GM12873 (cell line): ENCODE results near the gene GPR149.
A peak's percentile ranks its signal among the peaks of the same experiment; 100 is the strongest.

Experiments used
- TF ChIP-seq, protein P1 (sequence below): IDR thresholded peaks from 2 replicates; pipeline ENCODE4 v1.5.1; 2012; ENCODE audit warnings: low read depth, mild to moderate bottlenecking, moderate library complexity, low read length, control low read depth; ENCODE audit not compliant: insufficient read depth; ENCODE audit errors: missing control alignments

GPR149 gene

DNA sequence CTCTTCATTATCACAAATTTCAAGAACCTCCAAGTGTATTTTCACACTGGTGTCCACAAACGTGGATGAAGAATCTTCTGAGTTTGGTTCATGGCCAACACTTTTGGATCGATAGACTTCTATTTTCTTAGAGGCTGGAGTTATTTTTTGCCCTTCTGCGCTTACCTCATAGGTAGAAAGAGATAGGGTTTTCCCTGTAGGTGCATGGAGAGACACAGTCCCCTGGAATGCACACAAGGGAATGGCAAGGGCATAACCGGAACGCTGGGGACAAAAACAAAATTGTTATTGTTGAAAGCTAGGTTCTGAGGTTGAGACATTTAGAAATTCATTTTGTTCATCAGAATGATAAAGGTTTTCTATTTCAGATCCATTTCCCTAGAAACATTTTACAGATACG, 92.0 kb downstream of the GPR149 start:
- TF ChIP-seq, protein P1, sequence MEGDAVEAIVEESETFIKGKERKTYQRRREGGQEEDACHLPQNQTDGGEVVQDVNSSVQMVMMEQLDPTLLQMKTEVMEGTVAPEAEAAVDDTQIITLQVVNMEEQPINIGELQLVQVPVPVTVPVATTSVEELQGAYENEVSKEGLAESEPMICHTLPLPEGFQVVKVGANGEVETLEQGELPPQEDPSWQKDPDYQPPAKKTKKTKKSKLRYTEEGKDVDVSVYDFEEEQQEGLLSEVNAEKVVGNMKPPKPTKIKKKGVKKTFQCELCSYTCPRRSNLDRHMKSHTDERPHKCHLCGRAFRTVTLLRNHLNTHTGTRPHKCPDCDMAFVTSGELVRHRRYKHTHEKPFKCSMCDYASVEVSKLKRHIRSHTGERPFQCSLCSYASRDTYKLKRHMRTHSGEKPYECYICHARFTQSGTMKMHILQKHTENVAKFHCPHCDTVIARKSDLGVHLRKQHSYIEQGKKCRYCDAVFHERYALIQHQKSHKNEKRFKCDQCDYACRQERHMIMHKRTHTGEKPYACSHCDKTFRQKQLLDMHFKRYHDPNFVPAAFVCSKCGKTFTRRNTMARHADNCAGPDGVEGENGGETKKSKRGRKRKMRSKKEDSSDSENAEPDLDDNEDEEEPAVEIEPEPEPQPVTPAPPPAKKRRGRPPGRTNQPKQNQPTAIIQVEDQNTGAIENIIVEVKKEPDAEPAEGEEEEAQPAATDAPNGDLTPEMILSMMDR: no peak

DNA sequence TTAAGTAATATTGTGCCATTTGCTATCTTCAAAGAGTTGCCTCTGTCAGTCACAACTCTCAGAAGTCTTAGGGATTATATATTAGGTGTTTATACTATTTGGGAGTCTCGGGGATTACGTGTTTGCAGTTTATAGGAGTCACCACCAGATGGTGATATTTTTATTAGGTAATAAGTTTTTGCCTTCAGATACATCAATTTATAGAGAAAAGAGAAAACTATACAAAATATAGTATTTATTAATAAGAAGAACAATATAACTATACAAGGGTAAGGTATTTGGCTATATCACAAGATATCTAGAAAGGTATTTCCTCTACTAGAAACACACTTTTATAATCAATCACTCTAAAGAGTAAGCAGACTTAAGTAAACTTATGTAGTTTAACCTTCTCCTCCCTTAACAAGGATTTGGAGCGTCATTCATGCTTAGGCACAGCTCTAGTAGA, 95.0 kb downstream of the GPR149 start:
- TF ChIP-seq, protein P1: peak; percentile 33

DNA sequence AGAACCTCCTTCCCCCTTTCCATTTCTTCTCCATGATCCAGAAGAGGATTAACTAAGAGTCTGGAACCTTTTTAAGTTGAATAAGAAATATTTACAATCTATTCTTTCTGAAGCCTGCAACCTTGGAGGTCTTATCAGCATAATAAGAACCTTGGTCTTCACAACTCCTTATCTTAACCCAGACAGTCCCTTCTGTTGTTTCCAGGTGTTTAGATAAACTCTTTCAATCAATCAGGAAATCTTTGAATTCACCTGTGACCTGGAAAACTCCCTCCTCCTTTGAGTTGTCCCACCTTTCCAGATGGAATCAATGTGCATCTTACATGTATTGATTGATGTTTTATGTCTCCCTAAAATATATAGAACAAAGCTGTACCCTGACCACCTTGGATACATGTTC, 102.1 kb downstream of the GPR149 start:
- TF ChIP-seq, protein P1: no peak

DNA sequence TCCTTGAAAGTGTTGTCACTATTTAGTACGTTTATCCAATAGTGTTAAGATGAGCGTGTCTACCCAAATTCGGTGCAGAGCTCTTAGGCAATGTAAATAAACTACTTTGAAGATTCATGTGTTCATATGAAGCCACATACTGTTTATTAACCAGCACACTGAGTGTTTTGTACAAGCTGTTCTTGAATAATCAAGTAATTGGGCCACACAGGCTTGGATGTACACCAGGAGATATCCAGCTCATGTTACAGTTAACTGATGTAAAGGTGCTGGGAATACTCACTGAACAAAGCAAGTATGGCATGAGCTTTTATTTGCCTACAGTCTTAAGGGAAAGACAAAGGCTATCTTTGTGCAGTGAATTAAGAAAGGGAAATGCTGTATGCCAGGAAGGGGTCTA, 105.1 kb downstream of the GPR149 start:
- TF ChIP-seq, protein P1: no peak

DNA sequence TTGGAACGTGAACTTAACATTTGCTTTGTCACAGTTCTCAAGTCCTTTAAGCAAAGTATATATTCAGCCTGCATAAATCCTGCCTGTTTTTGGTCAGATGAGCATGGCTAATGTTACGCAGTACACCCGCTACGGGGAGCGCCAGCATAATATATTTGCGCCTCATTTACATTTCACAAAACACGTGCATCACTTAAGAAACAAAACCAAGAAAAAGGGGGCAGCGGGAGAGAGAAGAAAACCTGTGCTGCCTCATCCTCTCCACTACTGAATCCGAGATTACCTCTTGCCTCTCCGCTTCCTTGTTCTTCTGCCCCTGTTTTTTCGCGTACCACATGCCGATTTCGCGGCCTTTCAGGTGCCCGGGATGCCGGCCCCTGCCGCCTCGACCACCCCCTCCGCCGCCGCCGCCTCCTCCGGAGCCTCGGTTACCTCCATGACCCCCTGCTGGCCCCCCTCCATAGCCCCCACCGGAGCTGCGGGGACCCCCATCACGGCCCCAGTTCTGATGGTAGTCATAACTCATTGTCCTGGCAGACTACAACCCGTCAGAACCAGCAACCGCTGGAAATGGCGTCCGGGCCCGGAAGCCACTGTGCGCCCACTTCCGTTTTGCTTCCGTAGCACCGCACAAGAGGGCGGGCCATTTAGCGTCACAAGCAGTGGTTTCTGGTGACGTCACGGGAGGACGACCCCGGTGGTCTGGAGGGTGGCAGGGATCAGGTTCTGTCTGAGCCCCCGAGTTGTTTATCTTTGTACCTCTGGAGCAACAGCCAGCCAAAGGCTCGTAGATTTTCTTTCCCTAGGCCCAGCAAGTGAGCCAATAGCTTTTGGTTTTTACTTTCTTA, 105.9 kb downstream of the GPR149 start, which contains the start of gene DHX36:
Gene DHX36, minus strand, starts transcription at position 597 of the 848 bp plus-strand sequence. Its CDS starts 71 bp downstream, at position 526.
- TF ChIP-seq, protein P1: no peak

DNA sequence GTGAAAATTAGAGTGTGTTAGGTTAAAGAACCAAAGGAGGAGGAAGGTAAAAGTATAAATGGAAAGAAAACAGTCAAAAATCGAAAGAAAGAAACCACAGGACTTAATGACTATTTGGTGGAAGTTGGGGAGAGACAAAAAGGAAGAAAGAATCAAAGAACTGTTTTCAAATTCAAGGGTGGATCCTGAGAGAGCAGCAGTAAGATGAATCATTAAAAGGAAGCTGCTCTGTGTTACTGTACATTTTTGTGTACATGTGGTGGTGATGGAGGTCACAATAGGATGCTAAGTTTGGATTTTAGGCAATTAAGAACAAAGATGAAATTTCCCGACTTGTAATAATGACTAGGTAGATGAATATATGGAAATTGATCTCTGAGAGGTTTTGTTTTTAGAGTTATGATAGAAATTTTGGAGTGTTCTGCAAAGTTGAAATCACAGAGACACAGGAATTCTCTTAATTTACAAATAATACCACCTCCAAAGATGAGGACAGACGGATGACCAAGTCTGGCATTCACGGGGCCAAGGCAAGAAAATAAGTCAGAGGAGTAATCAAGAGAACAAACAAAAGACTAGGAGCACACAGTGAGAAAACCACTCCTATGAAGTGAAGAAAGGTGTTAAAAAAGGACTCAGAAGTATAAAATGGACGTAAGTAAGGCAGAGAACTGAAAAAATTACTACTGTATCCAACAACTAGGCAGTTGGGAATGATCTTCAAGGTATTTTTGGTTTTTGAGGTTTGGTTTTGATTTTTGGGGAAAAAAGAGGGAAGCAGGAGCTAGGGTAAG, 112.8 kb downstream of the GPR149 start:
- TF ChIP-seq, protein P1: no peak

DNA sequence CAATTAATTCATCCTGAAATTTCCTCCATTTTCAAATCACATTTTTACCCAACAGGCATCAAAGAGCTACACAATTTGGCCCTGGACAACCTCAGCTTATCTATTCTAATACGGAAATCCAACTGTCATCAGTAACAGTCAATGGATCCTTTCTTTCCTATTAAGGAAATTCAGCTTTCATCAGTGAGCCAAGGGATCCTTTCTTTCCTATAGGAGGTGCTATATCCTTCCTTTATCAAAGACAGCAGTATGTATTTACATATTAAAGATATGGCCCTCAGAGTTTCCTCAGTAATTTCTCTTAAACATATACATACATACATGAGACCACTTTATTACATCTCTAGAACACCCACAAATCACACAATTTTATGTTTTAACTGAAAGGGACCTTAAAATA, 115.8 kb downstream of the GPR149 start:
- TF ChIP-seq, protein P1: no peak
